Keratinocyte (primary cell): ENCODE results near the gene CHMP3. TPM values are rescaled to one million over a fixed set of nuclear protein-coding genes. Genes with fewer than 3 reads are reported as not detected.

ENCODE experiments used
- DNase-seq: peaks from one replicate; pipeline ENCODE4 v3.0.0-alpha.2; 2011; ENCODE audit warnings: low read depth, missing footprints, low spot score
- FAIRE-seq: peaks from 2 replicates; lab custom pipeline; 2011; peaks lifted over from hg19 to GRCh38; lab: Jason Lieb, UNC
- H2AFZ ChIP-seq: 2 replicates; pipeline ENCODE4 v1.6.0; 2012; ENCODE audit warnings: low read length, control low read depth, inconsistent platforms; ENCODE audit not compliant: control insufficient read depth
- H3K27ac ChIP-seq: 2 replicates; pipeline ENCODE4 v1.5.1; 2011; ENCODE audit warnings: low read length; ENCODE audit not compliant: control insufficient read depth, insufficient read depth
- H3K27me3 ChIP-seq: 3 replicates; pipeline ENCODE4 v1.6.0; 2011; ENCODE audit warnings: low read length; ENCODE audit not compliant: control insufficient read depth, insufficient read depth; ENCODE audit errors: extremely low read depth
- H3K36me3 ChIP-seq, 2 experiments: 2 replicates in 1 of 2; 3 replicates in 1 of 2; pipeline ENCODE4 v1.5.1; 2011; ENCODE audit warnings: low read length in 2 of 2, mild to moderate bottlenecking in 1 of 2; ENCODE audit not compliant: control insufficient read depth in 2 of 2, insufficient read depth in 2 of 2; ENCODE audit errors: extremely low read depth in 1 of 2
- H3K4me1 ChIP-seq: 3 replicates; pipeline ENCODE4 v1.5.1; 2011; ENCODE audit warnings: low read length; ENCODE audit not compliant: control insufficient read depth, insufficient read depth; ENCODE audit errors: extremely low read depth
- H3K4me2 ChIP-seq: 3 replicates; pipeline ENCODE4 v1.6.0; 2011; ENCODE audit warnings: low read depth, low read length; ENCODE audit not compliant: control insufficient read depth, insufficient read depth; ENCODE audit errors: extremely low read depth
- H3K4me3 ChIP-seq, 3 experiments: fragments of 200-600 bp in 1 of 3; sonication (generic) in 1 of 3; 2 replicates in 2 of 3; 3 replicates in 1 of 3; pipeline ENCODE4 v1.5.1; 2011 to 2016; ENCODE audit warnings: low read length in 3 of 3, mild to moderate bottlenecking in 3 of 3, control low read depth in 2 of 3, inconsistent platforms in 1 of 3, low read depth in 1 of 3, mixed read lengths in 1 of 3, mixed run types in 1 of 3, moderate library complexity in 1 of 3; ENCODE audit not compliant: control insufficient read depth in 2 of 3, insufficient read depth in 2 of 3; ENCODE audit errors: extremely low read depth in 1 of 3
- H3K79me2 ChIP-seq: 2 replicates; pipeline ENCODE4 v1.6.0; 2012; ENCODE audit warnings: low read length; ENCODE audit not compliant: control insufficient read depth, insufficient read depth
- H3K9ac ChIP-seq: 3 replicates; pipeline ENCODE4 v1.6.0; 2011; ENCODE audit warnings: low read length; ENCODE audit not compliant: control insufficient read depth, insufficient read depth; ENCODE audit errors: extremely low read depth
- H3K9me1 ChIP-seq: 3 replicates; pipeline ENCODE4 v1.6.0; 2011; ENCODE audit warnings: low read length; ENCODE audit not compliant: control insufficient read depth, insufficient read depth; ENCODE audit errors: extremely low read depth
- H3K9me3 ChIP-seq: 2 replicates; pipeline ENCODE4 v1.5.1; 2012; ENCODE audit warnings: low read depth, low read length; ENCODE audit not compliant: control insufficient read depth
- H4K20me1 ChIP-seq: 3 replicates; pipeline ENCODE4 v1.6.0; 2011; ENCODE audit warnings: low read length; ENCODE audit not compliant: control insufficient read depth, insufficient read depth; ENCODE audit errors: extremely low read depth
- EZH2 ChIP-seq: IDR thresholded peaks from one replicate; pipeline ENCODE4 v1.6.1; 2012; ENCODE audit warnings: inconsistent platforms, mild to moderate bottlenecking, low read length, moderate library complexity
- dilution Hi-C: fragments of 300-500 bp; cut with MboI; formaldehyde crosslinking; loops from one replicate; pipeline ENCODE4 v1.7.0; 2020; ENCODE audit warnings: low sequenced_read_pairs; ENCODE audit not compliant: extremely low pct_ligation_motif_present
- polyA plus RNA-seq, 5 experiments: library from polyadenylated mRNA; depleted of rRNA in 3 of 5; stranded (reverse) in 3 of 5; stranded (forward) in 1 of 5; unstranded in 1 of 5; fragments of >200 nt; gene quantifications; 1 replicate in 1 of 5; 2 replicates in 3 of 5; 3 replicates in 1 of 5; pipeline versions ENCODE4 v1.2.1 to v1.2.3, GENCODE V29; 2011 to 2012; ENCODE audit warnings: missing spikeins in 2 of 5, low read depth in 1 of 5, low replicate concordance in 1 of 5
- TF ChIP-seq, protein P1 (sequence below), 3 experiments: IDR thresholded peaks in 1 of 3; conservative IDR thresholded peaks in 1 of 3; optimal IDR thresholded peaks in 1 of 3; 2 replicates in 2 of 3; 3 replicates in 1 of 3; pipeline versions ENCODE3 to v1.5.1; 2011; ENCODE audit warnings: low read length in 3 of 3, mild to moderate bottlenecking in 3 of 3, moderate library complexity in 2 of 3, control low read depth in 1 of 3, inconsistent platforms in 1 of 3; ENCODE audit not compliant: insufficient read depth in 2 of 3; ENCODE audit errors: extremely low read depth in 1 of 3

CHMP3 gene
- polyA plus RNA-seq, 1 donor (not counting 4 experiments of a cell fraction or from before 2014, with no cell fraction given) = 162 TPM

DNA sequence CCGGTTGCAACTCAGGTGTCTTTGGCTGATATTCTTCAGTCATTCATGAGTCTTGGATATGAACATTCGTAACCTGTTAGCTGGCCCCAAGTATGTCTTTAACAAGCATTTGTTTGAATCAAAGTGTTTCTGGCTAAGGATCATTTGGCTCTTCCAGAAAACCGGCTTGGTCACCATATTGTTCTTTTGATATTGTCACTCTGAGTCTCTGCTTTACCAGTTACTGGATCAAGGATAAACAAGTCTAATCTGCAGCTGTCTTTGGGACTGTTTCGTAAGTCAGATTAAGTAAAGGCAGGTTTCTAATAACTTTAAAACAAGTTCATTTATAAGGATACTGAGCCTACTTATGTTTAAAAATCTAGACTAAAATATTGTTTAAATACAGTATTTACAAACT is 73.0 kb downstream of the CHMP3 start:
- Histone ChIP-seq H3K9me1 (no peaks in the 10 kb centered on the region), H3K36me3 (peaks cover 20 to 31% of the 10 kb centered on the region in 2 experiments), H3K4me3 (no peak overlapping the region), H3K79me2 (no peaks in the 10 kb centered on the region), H3K27me3 (no peaks in the 10 kb centered on the region), H4K20me1 (no peaks in the 10 kb centered on the region), H3K4me1 (no peaks in the 10 kb centered on the region), H3K9ac (no peak overlapping the region), H3K27ac (no peak overlapping the region), H2AFZ (no peak overlapping the region), H3K9me3 (no peaks in the 10 kb centered on the region), H3K4me2 (no peak overlapping the region)
- no peak for FAIRE-seq
- TF ChIP-seq, protein P1, sequence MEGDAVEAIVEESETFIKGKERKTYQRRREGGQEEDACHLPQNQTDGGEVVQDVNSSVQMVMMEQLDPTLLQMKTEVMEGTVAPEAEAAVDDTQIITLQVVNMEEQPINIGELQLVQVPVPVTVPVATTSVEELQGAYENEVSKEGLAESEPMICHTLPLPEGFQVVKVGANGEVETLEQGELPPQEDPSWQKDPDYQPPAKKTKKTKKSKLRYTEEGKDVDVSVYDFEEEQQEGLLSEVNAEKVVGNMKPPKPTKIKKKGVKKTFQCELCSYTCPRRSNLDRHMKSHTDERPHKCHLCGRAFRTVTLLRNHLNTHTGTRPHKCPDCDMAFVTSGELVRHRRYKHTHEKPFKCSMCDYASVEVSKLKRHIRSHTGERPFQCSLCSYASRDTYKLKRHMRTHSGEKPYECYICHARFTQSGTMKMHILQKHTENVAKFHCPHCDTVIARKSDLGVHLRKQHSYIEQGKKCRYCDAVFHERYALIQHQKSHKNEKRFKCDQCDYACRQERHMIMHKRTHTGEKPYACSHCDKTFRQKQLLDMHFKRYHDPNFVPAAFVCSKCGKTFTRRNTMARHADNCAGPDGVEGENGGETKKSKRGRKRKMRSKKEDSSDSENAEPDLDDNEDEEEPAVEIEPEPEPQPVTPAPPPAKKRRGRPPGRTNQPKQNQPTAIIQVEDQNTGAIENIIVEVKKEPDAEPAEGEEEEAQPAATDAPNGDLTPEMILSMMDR (optimal IDR thresholded peaks at IDR 0.05 in 1 of 3, IDR thresholded peaks at IDR 0.05 in 1 of 3, conservative IDR thresholded peaks at IDR 0.05 in 1 of 3; ENCODE audit: extremely low read depth in 1 of 3, insufficient read depth in 2 of 3, low read length in 3 of 3) = no peak
- no peak for TF ChIP-seq EZH2
- dilution Hi-C loops = no loop called here
- no peak for DNase-seq

DNA sequence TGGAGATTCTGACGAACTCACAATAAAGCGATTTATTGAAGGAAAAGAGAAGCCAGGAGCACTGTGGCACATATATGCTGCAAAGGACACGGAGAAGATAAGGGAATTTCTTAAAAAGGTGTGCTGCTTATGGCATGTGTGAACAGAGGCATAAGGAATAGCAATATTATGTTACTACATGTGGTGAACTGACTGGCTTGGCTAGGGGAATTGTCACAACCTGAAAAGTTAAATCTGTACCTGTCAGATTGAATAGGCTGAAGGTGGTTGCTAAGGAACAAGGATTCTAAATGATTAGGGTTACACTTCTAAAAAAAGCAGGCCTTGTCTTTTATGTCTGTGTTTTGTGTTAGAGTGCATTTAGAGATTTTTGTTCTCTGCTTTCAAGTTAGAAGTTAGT is 73.7 kb downstream of the CHMP3 start:
- H3K27me3 ChIP-seq = no peaks in the 10 kb centered on the region
- no peak overlapping the region for H2AFZ ChIP-seq
- no peak overlapping the region for H3K9ac ChIP-seq
- peaks cover 20 to 38% of the 10 kb centered on the region in 2 experiments for H3K36me3 ChIP-seq
- H3K4me1 ChIP-seq = no peaks in the 10 kb centered on the region
- no peak overlapping the region for H3K4me3 ChIP-seq
- H4K20me1 ChIP-seq = no peaks in the 10 kb centered on the region
- no peak for FAIRE-seq
- H3K9me3 ChIP-seq = no peaks in the 10 kb centered on the region
- no peaks in the 10 kb centered on the region for H3K79me2 ChIP-seq
- H3K9me1 ChIP-seq = no peaks in the 10 kb centered on the region
- TF ChIP-seq, protein P1 (optimal IDR thresholded peaks at IDR 0.05 in 1 of 3, IDR thresholded peaks at IDR 0.05 in 1 of 3, conservative IDR thresholded peaks at IDR 0.05 in 1 of 3; ENCODE audit: extremely low read depth in 1 of 3, insufficient read depth in 2 of 3, low read length in 3 of 3) = no peak
- no peak for TF ChIP-seq EZH2
- no peak for DNase-seq
- H3K27ac ChIP-seq = no peak overlapping the region
- H3K4me2 ChIP-seq = no peak overlapping the region
- dilution Hi-C loops = no loop called here
